ENCODE measurements around the gene TJAP1. TPM values are rescaled to one million over a fixed set of nuclear protein-coding genes. Genes with fewer than 3 reads are reported as not detected.

The TJAP1 gene
- total and polyA plus RNA-seq, 2 donors = 10.5 to 29.7 TPM

- WGBS = 20% methylated on average over 3 of the region's 3 CpGs
- H3K4me1 ChIP-seq (ENCODE audit: insufficient read depth) = no peaks in the 10 kb centered on the region
- peak overlapping the region; percentile 61 for H3K27ac ChIP-seq (ENCODE audit: low read depth)
- no peak for DNase-seq (ENCODE audit: extremely low spot score)
- H3K36me3 ChIP-seq (ENCODE audit: insufficient read depth) = no peaks in the 10 kb centered on the region
- H3K4me3 ChIP-seq (ENCODE audit: low read depth, low read length) = peak overlapping the region; percentile 93
Measured at GRCh38 chr6:43478008-43478372, 620 bp downstream of the TJAP1 start.

GRCh38 chr6:43481075-43481474 is 3.7 kb downstream of the TJAP1 start:
- Histone ChIP-seq H3K4me3 (ENCODE audit: low read depth, low read length) (no peak overlapping the region), H3K36me3 (ENCODE audit: insufficient read depth) (no peaks in the 10 kb centered on the region), H3K4me1 (ENCODE audit: insufficient read depth) (no peaks in the 10 kb centered on the region), H3K27ac (ENCODE audit: low read depth) (no peak overlapping the region)
- WGBS = 85% methylated on average over 2 of the region's 2 CpGs
- no peak for DNase-seq (ENCODE audit: extremely low spot score)

GRCh38 chr6:43481591-43482236 is 4.3 kb downstream of the TJAP1 start:
- no peak for DNase-seq (ENCODE audit: extremely low spot score)
- H3K36me3 ChIP-seq (ENCODE audit: insufficient read depth) = no peaks in the 10 kb centered on the region
- no peak overlapping the region for H3K27ac ChIP-seq (ENCODE audit: low read depth)
- no peaks in the 10 kb centered on the region for H3K4me1 ChIP-seq (ENCODE audit: insufficient read depth)
- no peak overlapping the region for H3K4me3 ChIP-seq (ENCODE audit: low read depth, low read length)
- 68% methylated on average over 11 of the region's 11 CpGs for WGBS

- H3K27ac ChIP-seq (ENCODE audit: low read depth) = no peak overlapping the region
- peaks cover 4% of the 10 kb centered on the region for H3K4me1 ChIP-seq (ENCODE audit: insufficient read depth)
- H3K36me3 ChIP-seq (ENCODE audit: insufficient read depth) = no peaks in the 10 kb centered on the region
- no peak overlapping the region for H3K4me3 ChIP-seq (ENCODE audit: low read depth, low read length)
- no peak for DNase-seq (ENCODE audit: extremely low spot score)
- 62% methylated on average over 4 of the region's 4 CpGs for WGBS
Measured at GRCh38 chr6:43488667-43489276, 11.4 kb downstream of the TJAP1 start.

GRCh38 chr6:43489277-43490072 is 12.1 kb downstream of the TJAP1 start:
- H3K36me3 ChIP-seq (ENCODE audit: insufficient read depth) = no peaks in the 10 kb centered on the region
- H3K27ac ChIP-seq (ENCODE audit: low read depth) = no peak overlapping the region
- H3K4me1 ChIP-seq (ENCODE audit: insufficient read depth) = peaks cover 4% of the 10 kb centered on the region
- no peak for DNase-seq (ENCODE audit: extremely low spot score)
- no peak overlapping the region for H3K4me3 ChIP-seq (ENCODE audit: low read depth, low read length)
- WGBS = 74% methylated on average over 12 of the region's 12 CpGs

GRCh38 chr6:43490523-43490939 is 13.2 kb downstream of the TJAP1 start:
- Histone ChIP-seq H3K4me1 (ENCODE audit: insufficient read depth) (peaks cover 4% of the 10 kb centered on the region), H3K36me3 (ENCODE audit: insufficient read depth) (no peaks in the 10 kb centered on the region), H3K27ac (ENCODE audit: low read depth) (no peak overlapping the region), H3K4me3 (ENCODE audit: low read depth, low read length) (no peak overlapping the region)
- WGBS = 72% methylated on average over 6 of the region's 6 CpGs
- no peak for DNase-seq (ENCODE audit: extremely low spot score)

GRCh38 chr6:43491750-43492661 is 14.6 kb downstream of the TJAP1 start:
- H3K4me1 ChIP-seq (ENCODE audit: insufficient read depth) = peaks cover 4% of the 10 kb centered on the region
- WGBS = 23% methylated on average over 10 of the region's 10 CpGs
- H3K4me3 ChIP-seq (ENCODE audit: low read depth, low read length) = no peak overlapping the region
- H3K36me3 ChIP-seq (ENCODE audit: insufficient read depth) = no peaks in the 10 kb centered on the region
- DNase-seq (ENCODE audit: extremely low spot score) = no peak
- no peak overlapping the region for H3K27ac ChIP-seq (ENCODE audit: low read depth)

- H3K4me3 ChIP-seq (ENCODE audit: low read depth, low read length) = no peak overlapping the region
- peaks cover 4% of the 10 kb centered on the region for H3K4me1 ChIP-seq (ENCODE audit: insufficient read depth)
- no peak overlapping the region for H3K27ac ChIP-seq (ENCODE audit: low read depth)
- H3K36me3 ChIP-seq (ENCODE audit: insufficient read depth) = no peaks in the 10 kb centered on the region
- no peak for DNase-seq (ENCODE audit: extremely low spot score)
- 39% methylated on average over 3 of the region's 3 CpGs for WGBS
Measured at GRCh38 chr6:43492673-43493072, 15.3 kb downstream of the TJAP1 start.

- 89% methylated on average over 2 of the region's 2 CpGs for WGBS
- no peak overlapping the region for H3K27ac ChIP-seq (ENCODE audit: low read depth)
- H3K4me1 ChIP-seq (ENCODE audit: insufficient read depth) = peaks cover 4% of the 10 kb centered on the region
Measured at GRCh38 chr6:43493230-43493629, 15.9 kb downstream of the TJAP1 start.

GRCh38 chr6:43493833-43494232 is 16.5 kb downstream of the TJAP1 start:
- DNase-seq (ENCODE audit: extremely low spot score) = no peak
- H3K4me3 ChIP-seq (ENCODE audit: low read depth, low read length) = no peak overlapping the region
- H3K27ac ChIP-seq (ENCODE audit: low read depth) = no peak overlapping the region
- 89% methylated on average over 7 of the region's 7 CpGs for WGBS
- H3K4me1 ChIP-seq (ENCODE audit: insufficient read depth) = peaks cover 4% of the 10 kb centered on the region
- no peaks in the 10 kb centered on the region for H3K36me3 ChIP-seq (ENCODE audit: insufficient read depth)

More at GRCh38 chr6:43493230-43493629, 15.9 kb downstream of the TJAP1 start:
- Histone ChIP-seq H3K4me3 (ENCODE audit: low read depth, low read length) (no peak overlapping the region), H3K36me3 (ENCODE audit: insufficient read depth) (no peaks in the 10 kb centered on the region)
- no peak for DNase-seq (ENCODE audit: extremely low spot score)

- 92% methylated on average over 6 of the region's 6 CpGs for WGBS
- no peak for DNase-seq (ENCODE audit: extremely low spot score)
- Histone ChIP-seq H3K4me1 (ENCODE audit: insufficient read depth) (peaks cover 4% of the 10 kb centered on the region), H3K36me3 (ENCODE audit: insufficient read depth) (no peaks in the 10 kb centered on the region), H3K4me3 (ENCODE audit: low read depth, low read length) (no peak overlapping the region), H3K27ac (ENCODE audit: low read depth) (no peak overlapping the region)
Measured at GRCh38 chr6:43494321-43494720, 17.0 kb downstream of the TJAP1 start.

- Histone ChIP-seq H3K36me3 (ENCODE audit: insufficient read depth) (no peaks in the 10 kb centered on the region), H3K4me1 (ENCODE audit: insufficient read depth) (peaks cover 4% of the 10 kb centered on the region), H3K27ac (ENCODE audit: low read depth) (no peak overlapping the region), H3K4me3 (ENCODE audit: low read depth, low read length) (no peak overlapping the region)
- no peak for DNase-seq (ENCODE audit: extremely low spot score)
- WGBS = 91% methylated on average over 4 of the region's 4 CpGs
Measured at GRCh38 chr6:43494766-43495165, 17.4 kb downstream of the TJAP1 start.

GRCh38 chr6:43495409-43495941 is 18.1 kb downstream of the TJAP1 start:
- WGBS = 78% methylated on average over 4 of the region's 4 CpGs
- no peak overlapping the region for H3K27ac ChIP-seq (ENCODE audit: low read depth)
- peaks cover 4% of the 10 kb centered on the region for H3K4me1 ChIP-seq (ENCODE audit: insufficient read depth)
- no peak for DNase-seq (ENCODE audit: extremely low spot score)
- H3K36me3 ChIP-seq (ENCODE audit: insufficient read depth) = no peaks in the 10 kb centered on the region
- no peak overlapping the region for H3K4me3 ChIP-seq (ENCODE audit: low read depth, low read length)

All from urinary bladder (tissue), 4 donors.